GM18508 (cell line): ENCODE results near the gene SLC35F1.

Source experiments
- ATAC-seq: cut with Tn5 transposase; IDR thresholded peaks from one replicate; pipeline ENCODE4 v1.9.1; 2021; ENCODE audit warnings: moderate number of reproducible peaks; ENCODE audit not compliant: insufficient read depth, unreplicated experiment

Gene SLC35F1

DNA sequence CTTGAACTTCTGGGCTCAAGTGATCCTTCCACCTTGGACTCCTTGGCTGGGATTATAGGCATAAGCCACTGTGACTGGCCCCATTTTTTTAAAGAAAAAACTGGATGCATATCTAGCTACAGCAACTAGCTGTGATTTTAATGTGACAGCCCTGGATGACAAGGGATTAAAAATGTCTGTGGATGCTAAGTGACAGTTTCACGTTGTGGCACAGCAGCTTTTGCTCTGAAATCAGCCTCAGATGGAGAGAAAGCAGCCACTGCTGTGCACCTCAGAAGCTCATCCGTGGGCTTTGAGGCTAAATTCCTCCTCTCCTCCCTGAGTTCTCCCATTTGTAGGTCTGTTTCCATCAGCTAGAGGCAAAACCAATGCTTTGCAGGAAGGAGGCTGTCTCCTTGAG is 195.3 kb downstream of the SLC35F1 start:
- ATAC-seq = no peak

DNA sequence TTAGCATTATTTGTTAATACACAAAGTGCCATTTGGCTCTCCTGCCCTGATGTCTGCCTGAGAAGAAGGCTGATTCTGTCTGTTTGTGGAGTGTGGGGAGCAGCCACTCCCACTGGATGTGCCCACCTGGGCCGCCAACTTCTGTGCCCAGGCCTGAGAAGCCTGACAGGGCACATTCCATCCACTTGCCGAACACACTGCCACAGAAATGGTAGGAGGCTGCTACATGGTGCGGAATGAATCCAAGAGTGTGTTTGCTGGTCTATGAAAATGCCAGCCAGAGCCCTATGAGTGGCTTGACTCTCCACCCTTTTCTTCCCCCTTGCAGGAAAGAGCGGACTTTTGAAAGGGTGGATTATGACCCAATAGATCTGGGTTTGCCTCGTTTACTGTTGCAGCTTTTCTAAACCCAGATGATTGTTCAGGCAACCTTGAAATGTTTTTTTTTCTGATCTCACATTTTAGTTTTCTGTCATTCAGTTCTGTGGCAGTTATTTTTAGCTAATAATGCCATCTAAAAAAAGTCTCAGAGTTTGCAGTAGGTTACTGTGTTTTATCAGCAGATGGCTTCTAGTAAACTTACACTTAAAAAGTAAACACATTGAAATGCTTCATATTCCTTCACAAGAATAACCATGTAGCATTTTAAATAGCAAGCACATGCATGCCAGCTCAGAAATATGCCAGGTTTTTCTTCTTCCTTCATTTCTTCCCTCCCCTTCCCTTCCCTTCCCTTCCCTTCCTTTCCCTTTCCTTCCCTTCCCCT is 196.5 kb downstream of the SLC35F1 start:
- no peak for ATAC-seq

DNA sequence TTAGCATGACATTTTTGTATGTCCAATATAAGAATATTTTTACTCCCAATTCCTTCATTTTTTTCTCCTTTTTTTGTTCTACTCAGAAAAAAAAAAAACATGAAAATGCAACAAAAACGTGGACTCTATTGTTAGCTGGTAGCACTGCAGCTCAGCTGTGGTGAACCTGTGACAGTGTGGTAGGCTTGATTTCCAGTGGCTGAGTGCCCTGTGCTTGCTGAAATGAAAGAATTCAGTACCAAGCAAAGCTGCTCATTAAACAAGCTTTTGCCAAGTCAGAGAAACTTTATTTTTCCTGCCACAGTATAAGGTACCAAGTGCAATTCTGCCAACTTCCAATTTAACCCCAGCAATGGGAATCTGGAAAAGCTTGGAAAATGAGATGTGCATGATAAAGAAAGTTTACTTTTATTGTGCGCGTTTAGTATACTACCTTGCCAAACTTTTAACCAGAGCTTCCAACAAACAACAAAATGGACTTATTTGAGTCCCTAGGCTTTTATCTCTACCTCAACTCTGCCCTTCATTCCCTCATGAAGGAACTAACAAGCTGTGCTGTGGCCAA is 215.2 kb downstream of the SLC35F1 start:
- no peak for ATAC-seq

DNA sequence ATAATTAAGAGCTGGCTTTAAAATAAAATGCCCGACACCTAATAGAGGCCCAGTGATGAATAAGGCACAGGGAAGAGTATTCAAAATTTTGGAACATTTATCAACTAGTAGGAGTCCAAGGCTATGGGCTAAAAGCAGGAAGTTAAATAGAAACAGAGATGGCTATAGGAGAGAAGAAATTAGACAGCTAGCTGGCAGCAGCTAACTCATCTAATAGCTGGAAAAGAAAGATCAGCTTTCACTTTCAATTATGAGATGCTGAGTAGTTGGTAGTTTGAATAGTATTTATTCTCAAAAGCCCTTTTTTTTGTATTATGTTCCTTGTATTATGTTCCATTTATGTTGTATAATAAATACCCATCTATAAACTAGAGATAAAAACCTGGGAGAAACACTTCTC is 215.7 kb downstream of the SLC35F1 start:
- ATAC-seq = no peak

DNA sequence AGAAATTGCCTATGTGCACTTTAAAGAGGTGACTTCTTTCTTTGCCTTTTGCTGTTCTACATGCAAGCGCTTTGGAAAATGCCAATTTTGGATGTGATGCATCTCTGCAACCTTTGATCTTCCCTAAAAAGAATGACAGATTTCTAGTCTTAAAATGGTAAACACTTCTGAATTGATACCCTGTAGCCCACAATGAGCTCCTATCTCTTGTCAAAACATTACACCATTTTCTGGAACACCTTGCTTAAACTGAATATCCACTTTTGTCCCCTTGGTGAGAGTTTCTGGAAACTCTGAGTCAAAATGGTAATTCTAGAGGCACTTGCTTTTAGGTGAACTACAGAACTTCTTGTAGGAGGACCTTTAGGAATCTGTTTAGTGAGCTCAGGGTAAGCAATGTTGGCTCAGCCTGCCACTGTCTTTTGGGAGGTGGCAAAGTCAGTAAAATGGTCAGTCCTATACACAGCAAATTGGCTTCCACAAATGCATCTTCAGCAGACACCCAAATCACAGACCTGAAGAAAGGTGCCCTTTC is 216.5 kb downstream of the SLC35F1 start:
- no peak for ATAC-seq

DNA sequence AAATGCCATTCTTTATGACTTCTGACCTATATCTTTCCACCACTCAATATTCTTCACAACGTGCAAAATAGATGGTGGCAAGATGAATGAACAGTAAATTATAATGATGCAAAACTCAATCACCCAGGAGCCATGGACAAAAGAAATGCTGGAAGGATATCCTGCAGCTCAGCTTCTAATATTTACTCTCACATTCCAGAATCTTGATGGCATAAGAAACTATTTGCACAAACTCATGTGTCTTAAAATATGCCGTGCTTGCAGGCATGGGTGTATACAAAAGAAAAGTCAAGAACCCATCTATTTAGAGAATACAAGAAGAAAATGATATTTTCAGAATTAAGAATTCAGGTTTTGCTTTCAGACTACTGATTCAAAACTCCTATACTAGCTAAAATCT is 217.8 kb downstream of the SLC35F1 start:
- ATAC-seq = no peak

DNA sequence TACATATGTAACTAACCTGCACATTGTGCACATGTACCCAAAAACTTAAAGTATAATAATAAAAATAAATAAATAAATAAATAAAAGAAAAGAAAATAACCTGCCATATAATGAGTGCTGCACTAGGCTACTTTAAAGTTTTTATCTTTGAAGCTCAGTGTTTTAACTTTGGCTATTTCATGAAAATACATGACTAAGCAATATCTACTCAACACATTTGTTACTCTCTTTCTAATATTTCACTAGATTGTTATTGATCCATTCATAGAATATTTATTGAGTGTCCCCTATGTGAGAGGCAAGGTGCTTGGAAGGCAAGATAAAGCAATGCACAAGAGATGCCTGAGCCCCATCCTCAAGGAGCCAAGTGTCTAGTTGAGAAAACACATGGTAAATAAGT is 221.7 kb downstream of the SLC35F1 start:
- no peak for ATAC-seq

DNA sequence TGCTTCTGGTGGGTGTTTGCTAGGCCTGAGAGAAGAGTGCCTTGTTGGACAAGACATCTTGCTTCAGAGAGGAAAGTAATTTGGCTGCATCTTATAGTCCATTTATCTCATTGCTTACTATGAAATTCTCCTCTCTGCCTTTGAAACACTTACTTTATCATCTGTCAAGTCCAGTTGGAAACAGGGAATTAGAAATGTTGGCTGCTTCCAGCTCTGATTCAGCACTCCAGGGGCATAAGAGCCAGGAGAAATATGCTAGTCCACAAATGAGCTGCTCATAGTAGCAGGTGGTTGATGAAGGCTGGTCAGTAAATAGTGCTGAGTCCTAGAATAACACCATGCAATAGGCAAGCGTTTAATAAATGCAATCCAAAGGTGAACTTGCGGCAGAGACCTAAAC is 227.1 kb downstream of the SLC35F1 start:
- no peak for ATAC-seq

DNA sequence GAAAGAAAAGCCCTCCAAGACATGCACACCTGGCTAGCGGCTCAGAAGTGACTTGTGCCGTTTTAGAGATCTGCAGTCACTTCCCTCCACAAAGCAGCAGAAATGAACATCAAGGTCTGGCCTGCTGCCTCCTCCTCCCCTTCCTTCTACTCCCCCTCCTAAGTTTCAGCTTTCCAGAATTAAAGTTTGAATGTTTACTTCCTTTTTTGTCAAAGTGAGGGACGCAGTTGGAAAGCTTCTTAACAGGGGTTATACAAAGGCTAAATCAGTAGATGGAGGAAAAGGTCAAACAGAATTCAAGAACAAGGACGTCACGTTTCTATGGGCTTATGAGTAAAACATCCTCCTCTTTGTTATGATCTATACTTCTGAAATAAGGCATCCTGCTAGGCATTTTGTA is 227.7 kb downstream of the SLC35F1 start:
- no peak for ATAC-seq

DNA sequence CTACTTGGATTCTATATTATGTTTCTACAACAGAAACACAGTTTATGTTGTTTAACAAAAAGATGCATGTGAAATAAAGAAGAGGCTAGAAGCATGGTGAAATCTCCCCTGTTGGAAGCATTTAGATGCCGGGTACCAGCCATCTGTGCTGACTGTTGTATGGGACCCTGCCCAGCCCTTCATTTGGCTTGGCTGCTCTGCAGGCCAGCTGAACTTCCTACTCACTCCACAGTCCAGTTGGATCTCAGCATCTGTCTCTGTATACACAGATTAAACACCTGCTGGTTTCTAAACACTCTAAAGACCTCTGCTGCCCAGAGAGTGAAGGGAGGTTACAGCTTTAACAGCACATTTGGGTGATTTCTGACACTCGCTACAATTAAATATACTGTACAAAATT is 228.3 kb downstream of the SLC35F1 start:
- ATAC-seq = no peak

DNA sequence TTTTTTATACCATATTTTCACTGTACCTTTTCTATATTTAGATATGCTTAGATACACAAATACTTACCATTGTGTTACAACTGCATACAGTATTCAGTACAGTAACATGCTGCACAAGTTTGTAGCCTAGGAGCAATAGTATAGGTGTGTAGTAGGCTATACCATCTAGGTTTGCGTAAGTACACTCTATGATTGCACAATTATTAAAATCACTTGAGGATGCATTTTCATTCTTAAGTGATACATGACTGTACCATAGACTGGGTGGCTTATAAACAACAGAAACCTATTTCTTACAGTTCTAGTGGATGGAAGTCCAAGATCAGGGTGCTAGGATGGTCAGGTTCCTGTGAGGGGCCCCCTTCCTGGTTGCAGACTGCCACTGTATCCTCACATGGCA is 234.1 kb downstream of the SLC35F1 start:
- no peak for ATAC-seq

DNA sequence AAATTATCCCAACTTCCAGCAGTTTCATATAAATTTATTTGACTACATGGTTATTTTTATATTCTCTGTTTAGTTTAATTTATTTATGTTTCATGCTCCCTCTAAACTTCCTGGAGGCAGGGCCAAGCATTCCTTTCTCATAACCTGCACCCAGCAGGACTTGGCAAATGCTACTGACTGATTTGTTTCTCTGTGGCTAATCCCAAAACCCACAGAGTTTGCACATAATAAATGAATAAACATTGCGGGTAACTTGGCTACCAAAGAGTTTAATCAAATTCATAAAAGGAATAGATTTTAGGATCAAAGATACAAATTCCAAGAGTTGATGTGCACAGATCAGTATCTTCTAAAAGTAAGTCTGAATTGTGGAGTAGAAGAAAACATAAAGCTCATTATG is 239.5 kb downstream of the SLC35F1 start:
- ATAC-seq = no peak

DNA sequence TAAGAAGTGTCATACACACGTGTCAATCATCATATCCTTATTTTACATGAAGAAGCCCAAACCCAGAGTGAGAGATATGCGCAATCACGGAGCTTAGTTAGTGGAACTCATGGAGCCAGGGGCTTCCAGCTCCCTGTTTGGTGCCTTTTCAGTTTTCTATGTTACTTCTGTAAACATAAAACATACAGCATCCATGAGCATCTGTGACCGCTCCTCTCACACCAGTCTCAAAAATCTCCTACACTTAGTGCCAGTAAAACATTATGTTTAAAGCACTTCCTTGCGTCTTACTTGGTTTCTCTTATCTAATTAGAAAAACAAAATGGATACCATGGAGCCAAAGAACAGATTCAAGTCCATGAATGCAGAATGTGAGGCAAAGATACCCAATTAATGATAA is 240.4 kb downstream of the SLC35F1 start:
- ATAC-seq = no peak

DNA sequence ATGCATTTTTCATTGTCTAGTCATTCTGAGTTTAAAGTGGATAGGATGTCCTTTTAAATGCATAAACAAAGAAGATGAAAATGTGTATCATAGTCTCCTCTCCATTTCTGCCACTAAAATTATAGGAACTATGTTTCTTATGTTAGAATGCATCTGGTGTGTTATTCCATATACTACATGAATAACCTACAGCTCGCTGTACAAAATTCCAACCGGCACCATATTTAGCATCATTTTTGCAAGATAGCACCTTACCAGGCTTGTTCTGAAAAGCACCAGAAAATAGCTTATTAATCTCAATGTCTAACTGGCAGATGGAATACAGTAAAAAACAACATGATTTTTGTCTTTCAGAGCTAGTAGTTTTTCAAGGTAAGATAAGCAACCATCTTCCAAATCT is 241.5 kb downstream of the SLC35F1 start:
- ATAC-seq = no peak

DNA sequence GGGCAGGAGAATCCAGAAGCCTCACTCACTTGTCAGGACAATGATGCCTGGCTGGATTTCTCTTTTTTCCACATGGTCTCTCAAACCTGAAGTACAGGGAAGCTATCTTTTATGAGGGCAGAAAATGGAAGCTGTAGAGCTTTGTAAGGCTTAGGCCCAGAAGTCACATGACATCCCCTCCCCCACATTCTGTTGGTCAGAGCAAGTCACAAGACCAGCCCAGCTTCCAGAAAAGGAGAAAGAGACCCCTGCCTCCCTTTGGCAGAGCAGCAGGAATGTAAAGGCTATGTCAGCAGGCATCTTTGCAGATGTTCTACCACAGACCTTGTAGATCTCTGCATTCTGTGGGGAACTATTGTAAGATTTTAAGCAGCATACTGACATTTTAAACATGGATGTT is 245.5 kb downstream of the SLC35F1 start:
- no peak for ATAC-seq

DNA sequence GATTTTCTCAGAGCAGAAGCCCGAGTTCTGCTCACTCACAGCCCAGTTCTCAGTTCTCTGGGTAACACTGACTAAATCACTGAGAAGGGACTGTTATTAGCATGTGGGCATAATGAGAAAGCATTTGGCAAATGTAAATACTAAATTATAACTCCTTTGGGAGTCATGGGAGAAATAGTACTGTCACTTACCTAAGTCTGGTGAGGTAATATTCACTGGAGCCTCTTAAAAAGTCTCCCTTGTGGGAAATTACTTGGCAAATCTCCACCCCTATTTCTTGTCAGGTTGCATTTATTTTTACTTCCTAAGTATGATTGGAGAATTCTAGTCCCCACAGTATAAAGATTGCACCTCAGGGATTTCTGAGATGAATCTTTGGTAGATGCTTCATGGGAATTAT is 254.3 kb downstream of the SLC35F1 start:
- no peak for ATAC-seq

DNA sequence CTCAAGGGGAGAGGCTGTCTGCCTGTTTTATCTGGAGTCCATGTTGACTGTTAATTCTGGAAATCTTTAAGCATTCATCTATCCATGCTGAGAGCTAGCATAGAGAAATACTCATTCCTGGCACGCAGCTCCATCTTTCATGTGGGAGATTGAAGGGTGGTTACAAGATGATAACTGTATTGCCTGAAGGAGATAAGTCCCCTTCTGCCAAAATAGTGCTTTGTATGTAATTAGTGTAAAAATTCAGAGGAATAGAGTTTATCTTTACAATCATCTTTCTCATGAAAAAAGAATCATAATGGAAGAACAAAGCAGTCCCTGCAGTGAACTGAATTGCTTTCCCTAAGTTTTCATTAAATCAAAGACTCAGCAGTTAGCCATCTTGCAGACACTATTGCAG is 256.5 kb downstream of the SLC35F1 start:
- no peak for ATAC-seq

DNA sequence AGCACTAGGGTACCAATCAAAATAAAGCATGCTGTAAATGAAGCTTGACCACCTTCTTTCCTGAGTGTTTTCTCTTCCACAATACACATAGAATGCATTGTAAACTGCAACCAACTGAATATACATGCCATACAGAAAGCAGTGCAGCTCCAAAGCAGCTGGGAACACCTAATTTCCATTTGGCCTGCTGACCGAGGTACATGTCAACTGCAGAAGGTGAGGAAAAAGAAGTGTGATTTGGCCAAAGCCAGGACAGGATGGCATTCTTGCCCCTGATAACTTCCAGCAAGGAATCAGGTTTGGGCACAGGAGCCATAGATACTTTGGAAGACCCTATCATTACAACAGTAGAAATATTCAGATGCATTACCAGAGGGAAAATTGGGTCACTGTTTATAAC is 258.4 kb downstream of the SLC35F1 start:
- no peak for ATAC-seq

DNA sequence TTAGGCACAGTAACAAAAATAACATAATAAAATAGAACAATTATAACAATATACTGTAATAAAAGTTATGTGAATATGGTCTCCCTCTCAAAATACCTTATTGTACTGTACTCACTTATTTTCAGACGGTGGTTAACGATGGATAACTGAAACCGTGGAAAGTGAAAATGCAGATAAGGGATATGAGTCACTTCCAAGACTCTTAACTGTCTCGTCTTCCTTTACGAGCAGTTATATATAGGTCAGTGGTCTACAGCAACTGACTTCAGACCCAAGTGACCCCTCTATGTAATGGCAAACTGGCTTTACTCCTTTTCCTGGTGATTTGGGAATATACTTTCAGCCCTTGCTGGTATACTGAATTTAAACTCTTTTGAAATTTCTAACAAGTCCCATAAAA is 261.4 kb downstream of the SLC35F1 start:
- ATAC-seq = no peak

DNA sequence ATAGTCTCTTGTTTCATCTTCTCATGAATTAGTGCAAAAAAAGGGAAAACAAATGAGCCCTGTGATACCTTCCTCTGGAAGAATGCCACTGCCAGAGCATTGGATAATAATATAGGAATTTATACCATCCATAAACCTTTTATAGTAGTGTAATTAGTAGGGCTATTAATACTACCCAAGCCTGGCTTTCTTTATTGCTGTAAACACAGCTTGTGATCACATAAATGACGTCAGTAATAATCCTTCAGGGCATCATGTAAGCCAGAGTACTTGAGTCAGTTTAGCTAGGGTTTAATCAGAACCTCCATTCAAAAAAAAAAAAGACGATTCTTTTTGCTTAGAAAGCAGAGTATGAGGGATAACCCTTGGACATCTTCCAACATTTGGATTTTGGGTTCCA is 264.8 kb downstream of the SLC35F1 start:
- ATAC-seq = no peak

DNA sequence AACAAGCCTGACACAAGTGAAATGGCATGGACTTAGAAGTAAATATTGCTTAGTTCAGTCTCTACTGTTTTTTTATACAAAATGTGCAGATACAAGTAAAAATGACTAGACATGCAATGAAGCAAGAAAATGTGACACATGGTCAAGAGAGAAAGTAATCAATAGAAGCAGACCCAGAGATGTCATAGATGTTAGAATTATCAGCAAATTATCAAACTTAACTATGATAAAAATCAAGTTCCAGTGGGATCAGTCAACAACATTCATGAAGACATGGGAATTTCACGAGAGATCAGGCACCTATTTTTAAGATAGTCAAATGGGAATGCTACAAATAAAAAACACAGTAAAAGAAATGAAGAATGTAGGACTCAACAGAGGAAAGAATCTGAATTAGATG is 267.0 kb downstream of the SLC35F1 start:
- ATAC-seq = no peak

DNA sequence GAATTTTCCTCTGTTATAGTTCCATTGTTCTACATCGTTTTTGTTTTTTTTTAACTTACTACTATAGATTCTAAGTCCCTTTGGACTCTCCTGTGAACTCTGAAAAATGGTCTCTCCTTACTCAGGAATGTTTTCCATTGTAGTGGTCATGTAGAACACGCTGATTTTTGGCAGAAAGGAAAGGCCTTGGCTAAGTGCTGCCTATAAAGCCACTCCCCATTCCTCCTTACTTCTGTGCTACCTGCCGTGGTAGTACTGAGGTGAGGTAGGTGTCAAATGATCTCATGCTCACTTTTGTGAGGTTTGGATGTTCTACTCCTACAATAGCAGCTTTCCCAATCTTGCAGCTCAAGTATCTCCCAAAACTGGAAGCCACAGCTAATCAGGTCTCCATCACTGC is 270.7 kb downstream of the SLC35F1 start:
- ATAC-seq = no peak
